Measurements from ENCODE around the gene HELZ.
A peak's percentile ranks its signal among the peaks of the same experiment; 100 is the strongest.
"Not testable (repeated sequence)": the region's sequence is repeated elsewhere in the genome, so short reads cannot be mapped to it uniquely, and the experiment has no call there.

HELZ gene

DNA sequence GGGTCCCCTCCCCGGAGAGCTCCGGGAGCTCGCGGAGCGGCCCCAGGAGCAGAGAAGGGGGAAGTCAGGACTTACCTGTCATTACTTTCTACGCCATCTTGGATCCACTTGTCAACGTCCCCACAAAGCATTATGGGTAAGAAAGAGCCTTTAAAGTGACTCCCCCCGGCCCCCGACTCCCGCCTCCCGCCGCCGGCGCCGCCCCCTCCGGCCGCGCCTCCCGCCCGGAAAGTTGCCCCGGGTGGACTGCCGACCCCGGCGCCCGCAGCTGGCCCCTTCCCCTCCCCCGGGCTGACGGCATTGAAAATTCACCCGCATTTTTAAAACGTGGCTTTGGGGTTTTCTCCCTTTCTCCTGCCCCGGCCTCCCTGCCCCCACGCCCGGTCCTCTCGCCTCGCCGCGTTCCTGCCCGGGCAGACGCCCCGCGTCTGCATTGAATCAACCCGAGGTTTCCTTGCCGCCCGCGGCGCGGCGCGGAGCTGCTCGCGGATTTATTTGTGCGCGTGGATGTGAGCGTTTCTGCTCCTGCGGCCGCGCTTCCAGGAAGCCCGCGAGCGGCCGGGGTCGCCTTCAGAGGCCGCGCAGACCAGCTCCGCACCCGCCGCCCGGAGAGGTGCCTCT, at the start of gene HELZ:
Gene HELZ, minus strand, starts transcription at position 124 of the 621 bp plus-strand sequence. CDS start 26,392 bp downstream, outside the sequence.
- DNase-seq, result peak; percentile 57

GRCh38 chr17:67293251-67294203, 48.5 kb upstream of the HELZ start:
- no peak for DNase-seq

DNA sequence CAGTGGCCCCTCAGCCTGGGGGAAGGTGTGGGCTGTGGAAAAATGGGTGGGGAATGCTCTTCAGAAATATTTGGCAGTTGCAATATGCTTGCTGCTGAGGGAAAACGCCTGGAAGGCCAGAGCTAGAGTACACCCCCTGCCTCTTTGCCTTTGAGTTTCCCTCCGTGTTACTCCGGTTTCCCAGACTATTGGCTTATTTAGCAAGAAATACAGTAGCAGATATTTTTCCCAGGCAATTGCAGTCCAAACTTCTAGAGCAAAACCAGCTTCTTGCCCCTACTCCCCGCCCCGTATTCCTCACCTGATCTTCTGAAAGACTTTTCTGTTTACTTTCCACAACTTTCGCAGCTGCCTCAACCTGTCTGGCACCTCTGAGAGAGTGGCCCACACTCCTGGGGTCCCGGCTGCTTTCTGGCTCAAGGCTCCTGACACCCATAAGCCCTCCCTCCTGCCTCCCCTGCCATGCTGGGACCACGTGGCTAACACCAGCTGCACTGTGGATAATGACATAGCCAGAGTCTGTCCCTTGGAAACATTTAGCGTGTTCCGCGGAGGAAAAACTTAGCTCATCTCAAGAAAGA, 45.8 kb upstream of the HELZ start:
- no peak for DNase-seq

- DNase-seq, result no peak
These were observed 45.2 kb upstream of the HELZ start for GRCh38 chr17:67290244-67290643.

DNA sequence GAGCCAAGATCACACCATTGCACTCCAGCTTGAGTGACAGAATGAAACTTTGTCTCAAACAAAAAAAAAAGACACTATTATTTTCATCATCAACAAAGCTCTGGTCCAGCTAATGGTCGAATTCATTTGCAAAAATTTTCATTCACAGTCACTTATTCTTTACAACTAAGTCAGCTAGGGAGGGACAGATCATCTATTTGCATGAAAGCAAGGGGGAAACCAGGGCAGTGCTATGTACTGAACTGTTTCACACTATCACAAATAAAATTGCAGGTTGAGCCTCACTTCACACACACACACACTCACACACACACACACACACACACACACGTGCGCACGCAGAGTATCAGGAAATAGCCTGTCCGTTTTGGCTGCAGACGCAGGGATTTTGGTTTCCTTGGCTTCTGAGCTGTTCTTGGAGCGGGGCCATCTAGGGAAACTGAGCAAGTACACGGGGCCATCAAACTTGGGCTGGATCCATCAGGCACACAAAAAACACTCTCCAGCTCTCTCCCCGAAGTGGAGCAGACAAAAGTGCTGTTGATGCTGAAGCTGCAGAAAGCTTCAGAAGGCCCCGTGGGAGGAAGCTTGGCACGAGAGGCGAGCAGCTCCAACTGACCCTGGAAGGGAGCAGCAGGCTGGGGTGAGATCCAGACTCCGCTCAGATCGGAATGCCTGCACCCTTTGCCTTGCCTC, 44.3 kb upstream of the HELZ start:
- no peak for DNase-seq

DNA sequence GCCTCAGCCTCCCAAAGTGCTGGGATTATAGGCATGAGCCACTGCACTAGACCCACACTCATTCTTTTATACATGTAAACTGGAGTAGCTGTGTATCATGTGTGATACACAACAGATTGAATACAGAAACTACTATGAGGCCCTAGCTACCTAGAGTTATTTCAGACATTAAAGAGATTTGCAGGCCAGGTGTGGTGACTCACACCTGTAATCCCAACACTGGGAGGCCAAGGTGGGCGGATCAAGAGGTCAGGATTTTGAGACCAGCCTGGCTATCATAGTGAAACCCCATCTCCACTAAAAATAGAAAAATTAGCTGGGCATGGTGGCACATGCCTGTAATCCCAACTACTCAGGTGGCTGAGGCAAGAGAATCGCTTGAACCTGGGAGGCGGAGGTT, 41.8 kb upstream of the HELZ start:
- not testable (repeated sequence) for DNase-seq

GRCh38 chr17:67285360-67285759, 40.4 kb upstream of the HELZ start:
- no peak for DNase-seq

DNA sequence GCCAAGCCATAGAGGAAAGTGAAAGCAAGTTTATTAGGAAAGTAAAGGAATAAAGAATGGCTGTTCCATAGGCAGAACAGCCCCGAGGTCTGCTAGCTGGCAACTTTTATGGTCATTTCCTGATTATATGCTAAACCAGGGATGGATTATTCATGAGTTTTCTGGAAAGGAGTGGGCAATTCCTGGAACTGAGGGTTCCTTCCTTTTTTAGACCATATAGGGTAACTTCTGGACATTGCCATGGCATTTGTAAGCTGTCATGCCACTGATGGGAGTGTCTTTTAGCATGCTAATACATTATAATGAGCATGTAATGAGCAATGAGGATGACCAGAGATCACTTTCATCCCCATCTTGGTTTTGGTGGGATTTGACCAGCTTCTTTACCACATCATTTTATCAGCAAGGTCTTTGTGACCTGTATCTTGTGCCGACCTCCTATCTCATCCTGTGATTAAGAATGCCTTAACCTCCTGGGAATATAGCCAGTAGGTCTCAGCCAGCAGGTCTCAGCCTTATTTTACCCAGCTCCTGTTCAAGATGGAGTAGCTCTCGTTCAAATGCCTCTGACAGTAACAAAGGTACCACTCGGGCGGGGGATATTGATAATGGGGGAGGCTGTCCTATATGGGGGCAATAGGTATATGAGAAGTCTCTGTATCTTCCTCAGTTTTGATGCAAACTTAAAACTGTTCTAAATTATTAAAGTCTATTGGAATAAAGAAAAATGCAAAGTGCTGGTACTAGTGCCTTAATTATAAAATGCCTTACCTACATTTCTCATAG, 38.9 kb upstream of the HELZ start:
- no peak for DNase-seq

DNA sequence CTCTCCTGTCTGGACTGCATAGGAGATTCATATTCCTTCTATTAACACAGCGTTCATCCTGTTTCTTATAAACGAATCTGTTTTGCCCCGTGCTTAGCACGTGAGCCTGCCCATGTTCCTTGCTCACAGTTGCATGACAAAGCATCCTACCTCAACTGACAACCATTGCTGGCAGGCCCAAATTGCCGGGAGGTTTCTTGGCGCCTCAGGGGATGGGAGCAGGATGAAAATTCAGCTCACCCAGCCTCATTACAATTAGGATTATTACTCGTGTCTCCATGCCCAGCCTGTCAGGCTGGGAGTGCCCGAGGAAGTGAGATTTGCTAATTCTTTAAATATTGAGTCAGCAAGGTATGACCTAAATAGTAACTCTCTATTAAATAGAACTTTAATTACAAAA, 36.7 kb upstream of the HELZ start:
- DNase-seq, result no peak

- DNase-seq, result no peak
These were observed 36.1 kb upstream of the HELZ start for GRCh38 chr17:67281053-67281452.

DNA sequence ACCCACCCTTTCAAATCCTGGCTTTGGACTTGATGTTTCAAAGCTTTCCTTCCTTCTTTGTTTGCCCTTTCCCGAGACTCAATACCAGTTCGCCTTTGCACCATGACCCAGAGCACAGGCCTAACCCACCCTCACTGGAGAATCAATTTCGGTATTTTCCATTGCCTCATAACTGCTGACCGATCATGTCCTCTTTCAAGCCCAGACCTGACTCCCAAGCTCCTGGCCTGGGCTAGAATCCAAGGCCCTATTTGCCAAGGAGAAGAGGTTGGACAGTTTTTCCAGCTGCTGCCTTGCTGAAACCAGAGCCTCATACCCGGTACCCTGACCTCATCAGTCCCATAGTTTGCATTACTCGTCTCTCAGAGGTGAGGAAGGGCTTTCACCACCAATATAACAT, 35.3 kb upstream of the HELZ start:
- no peak for DNase-seq

GRCh38 chr17:67279115-67279514, 34.1 kb upstream of the HELZ start:
- no peak for DNase-seq

- no peak for DNase-seq
These were observed 33.4 kb upstream of the HELZ start for GRCh38 chr17:67278363-67278762.

- DNase-seq, result no peak
These were observed 31.1 kb upstream of the HELZ start for GRCh38 chr17:67276075-67276474.

- DNase-seq, result no peak
These were observed 29.5 kb upstream of the HELZ start for GRCh38 chr17:67274466-67274865.

GRCh38 chr17:67273900-67274299, 28.9 kb upstream of the HELZ start:
- DNase-seq, result no peak

DNA sequence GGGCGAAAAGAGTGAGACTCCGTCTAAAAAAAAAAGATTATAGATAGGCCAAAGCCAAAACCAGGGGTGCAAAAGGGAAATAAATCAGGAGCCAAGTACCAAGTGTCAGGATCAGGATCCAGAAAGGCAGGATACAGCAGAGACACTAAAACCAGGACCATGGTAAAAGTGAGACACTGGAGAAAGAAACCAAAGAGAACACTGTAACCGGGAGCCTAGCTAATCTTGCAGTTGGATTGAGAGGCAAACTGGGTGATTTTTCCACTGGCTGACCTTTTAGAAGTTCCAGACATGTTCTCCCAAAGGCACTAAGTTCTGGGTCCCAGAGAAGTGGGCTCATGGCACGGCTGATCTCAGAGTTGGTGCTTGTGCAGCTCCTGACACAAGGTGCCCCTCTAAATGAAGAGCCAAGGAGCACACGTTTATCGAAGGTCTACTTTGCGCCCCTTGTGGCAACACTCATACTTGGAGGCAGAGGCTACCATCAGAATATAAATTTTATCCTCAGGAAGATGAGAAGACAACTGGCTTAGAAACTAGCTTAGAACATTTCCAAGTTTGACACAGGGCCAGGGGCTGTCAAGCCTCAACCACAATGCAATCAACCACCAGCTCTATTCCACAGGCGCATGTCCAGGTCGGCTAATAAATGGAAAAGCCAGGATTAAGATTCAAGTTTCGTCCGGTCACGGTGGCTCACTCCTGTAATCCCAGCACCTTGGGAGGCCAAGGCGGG, 27.5 kb upstream of the HELZ start:
- DNase-seq, result no peak

GRCh38 chr17:67271187-67271586, 26.2 kb upstream of the HELZ start:
- DNase-seq, result not testable (repeated sequence)

- no peak for DNase-seq
These were observed 25.4 kb upstream of the HELZ start for GRCh38 chr17:67270416-67270815.

- DNase-seq, result no peak
These were observed 21.5 kb upstream of the HELZ start for GRCh38 chr17:67266496-67266895.

DNA sequence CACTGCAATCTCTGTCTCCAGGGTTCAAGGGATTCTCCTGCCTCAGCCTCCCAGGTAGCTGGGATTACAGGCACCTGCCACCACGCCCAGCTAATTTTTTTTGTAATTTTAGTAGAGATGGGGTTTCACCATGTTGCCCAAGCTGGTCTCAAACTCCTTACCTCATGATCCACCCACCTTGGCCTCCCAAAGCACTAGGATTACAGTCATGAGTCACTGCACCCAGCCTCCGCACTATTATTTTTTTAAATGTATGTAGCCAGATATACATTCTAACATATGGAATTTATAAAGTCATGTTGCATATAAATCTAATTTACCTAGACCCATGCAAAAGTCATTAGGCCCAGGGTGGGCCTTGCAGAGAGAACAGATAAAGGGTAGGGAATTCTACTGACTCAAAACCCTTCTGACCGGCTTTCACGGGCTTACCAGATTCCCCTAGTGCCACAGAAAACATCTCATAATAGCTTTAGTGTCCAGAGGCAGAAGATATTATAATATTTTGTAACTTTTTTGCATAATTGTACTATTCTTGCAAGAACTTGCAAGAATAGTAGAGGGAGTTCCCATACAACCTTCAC, 20.5 kb upstream of the HELZ start:
- DNase-seq, result no peak

Measured in NCI-H187 treated with DMSO at 0.1 percent for 48 hours (cell line).